ENCODE measurements around the gene PDPR.
"Not testable (repeated sequence)": the region's sequence is repeated elsewhere in the genome, so short reads cannot be mapped to it uniquely, and the experiment has no call there.

- TF ChIP-seq POLR2AphosphoS5 (IDR thresholded peaks at IDR 0.05); EZH2 (IDR thresholded peaks at IDR 0.05; ENCODE audit: borderline replicate concordance, insufficient read depth, low read length, poor library complexity, severe bottlenecking); EP300 (conservative IDR thresholded peaks at IDR 0.05; ENCODE audit: poor library complexity, severe bottlenecking); RAD21 (conservative IDR thresholded peaks at IDR 0.05); SMC3 (conservative IDR thresholded peaks at IDR 0.05; ENCODE audit: poor library complexity); TAF1 (IDR thresholded peaks at IDR 0.05; ENCODE audit: low read depth): not testable (repeated sequence)
- TF ChIP-seq, protein P1, sequence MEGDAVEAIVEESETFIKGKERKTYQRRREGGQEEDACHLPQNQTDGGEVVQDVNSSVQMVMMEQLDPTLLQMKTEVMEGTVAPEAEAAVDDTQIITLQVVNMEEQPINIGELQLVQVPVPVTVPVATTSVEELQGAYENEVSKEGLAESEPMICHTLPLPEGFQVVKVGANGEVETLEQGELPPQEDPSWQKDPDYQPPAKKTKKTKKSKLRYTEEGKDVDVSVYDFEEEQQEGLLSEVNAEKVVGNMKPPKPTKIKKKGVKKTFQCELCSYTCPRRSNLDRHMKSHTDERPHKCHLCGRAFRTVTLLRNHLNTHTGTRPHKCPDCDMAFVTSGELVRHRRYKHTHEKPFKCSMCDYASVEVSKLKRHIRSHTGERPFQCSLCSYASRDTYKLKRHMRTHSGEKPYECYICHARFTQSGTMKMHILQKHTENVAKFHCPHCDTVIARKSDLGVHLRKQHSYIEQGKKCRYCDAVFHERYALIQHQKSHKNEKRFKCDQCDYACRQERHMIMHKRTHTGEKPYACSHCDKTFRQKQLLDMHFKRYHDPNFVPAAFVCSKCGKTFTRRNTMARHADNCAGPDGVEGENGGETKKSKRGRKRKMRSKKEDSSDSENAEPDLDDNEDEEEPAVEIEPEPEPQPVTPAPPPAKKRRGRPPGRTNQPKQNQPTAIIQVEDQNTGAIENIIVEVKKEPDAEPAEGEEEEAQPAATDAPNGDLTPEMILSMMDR (IDR thresholded peaks at IDR 0.05; ENCODE audit: poor library complexity, severe bottlenecking) = not testable (repeated sequence)
- TF ChIP-seq, protein P2, sequence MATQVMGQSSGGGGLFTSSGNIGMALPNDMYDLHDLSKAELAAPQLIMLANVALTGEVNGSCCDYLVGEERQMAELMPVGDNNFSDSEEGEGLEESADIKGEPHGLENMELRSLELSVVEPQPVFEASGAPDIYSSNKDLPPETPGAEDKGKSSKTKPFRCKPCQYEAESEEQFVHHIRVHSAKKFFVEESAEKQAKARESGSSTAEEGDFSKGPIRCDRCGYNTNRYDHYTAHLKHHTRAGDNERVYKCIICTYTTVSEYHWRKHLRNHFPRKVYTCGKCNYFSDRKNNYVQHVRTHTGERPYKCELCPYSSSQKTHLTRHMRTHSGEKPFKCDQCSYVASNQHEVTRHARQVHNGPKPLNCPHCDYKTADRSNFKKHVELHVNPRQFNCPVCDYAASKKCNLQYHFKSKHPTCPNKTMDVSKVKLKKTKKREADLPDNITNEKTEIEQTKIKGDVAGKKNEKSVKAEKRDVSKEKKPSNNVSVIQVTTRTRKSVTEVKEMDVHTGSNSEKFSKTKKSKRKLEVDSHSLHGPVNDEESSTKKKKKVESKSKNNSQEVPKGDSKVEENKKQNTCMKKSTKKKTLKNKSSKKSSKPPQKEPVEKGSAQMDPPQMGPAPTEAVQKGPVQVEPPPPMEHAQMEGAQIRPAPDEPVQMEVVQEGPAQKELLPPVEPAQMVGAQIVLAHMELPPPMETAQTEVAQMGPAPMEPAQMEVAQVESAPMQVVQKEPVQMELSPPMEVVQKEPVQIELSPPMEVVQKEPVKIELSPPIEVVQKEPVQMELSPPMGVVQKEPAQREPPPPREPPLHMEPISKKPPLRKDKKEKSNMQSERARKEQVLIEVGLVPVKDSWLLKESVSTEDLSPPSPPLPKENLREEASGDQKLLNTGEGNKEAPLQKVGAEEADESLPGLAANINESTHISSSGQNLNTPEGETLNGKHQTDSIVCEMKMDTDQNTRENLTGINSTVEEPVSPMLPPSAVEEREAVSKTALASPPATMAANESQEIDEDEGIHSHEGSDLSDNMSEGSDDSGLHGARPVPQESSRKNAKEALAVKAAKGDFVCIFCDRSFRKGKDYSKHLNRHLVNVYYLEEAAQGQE (IDR thresholded peaks at IDR 0.05; ENCODE audit: borderline replicate concordance) = not testable (repeated sequence)
These were observed 29.2 kb downstream of the PDPR start for GRCh38 chr16:70143231-70143895.

Data from neural cell (in vitro differentiated cells).